ENCODE measurements around the gene PIP4K2C. TPM values are rescaled to one million over a fixed set of nuclear protein-coding genes. Genes with fewer than 3 reads are reported as not detected.

The PIP4K2C gene
- total and polyA plus RNA-seq, 7 experiments from 2014 or later, result 18.5 to 29.7 (median 21.9) TPM

GRCh38 chr12:57612711-57613426 is 21.9 kb downstream of the PIP4K2C start:
- ATAC-seq (no peak), DNase-seq (no peak)
- ChIA-PET CTCF (interaction anchor here (1.3 to 1.5 kb wide), 2 partner anchors 8 to 33 kb away, joined by 3 read pairs; no protein-coding TSS in a partner anchor), POLR2A (interaction anchor here (0.8 kb wide), 1 partner anchor 21 kb away, joined by 4 read pairs; the partner anchor contains the start of gene PIP4K2C)
- H3K9me3 Mint-ChIP-seq, result no peaks in the 10 kb centered on the region
- Histone ChIP-seq H3K4me1 (ENCODE audit: control insufficient read depth in 2 of 2, insufficient read depth in 2 of 2, low read length in 2 of 2) (peaks cover 0 to 8% of the 10 kb centered on the region in 2 donors), H3K27me3 (ENCODE audit: control insufficient read depth in 2 of 2, insufficient read depth in 2 of 2, low read length in 2 of 2) (peaks cover 0 to 6% of the 10 kb centered on the region in 2 donors), H3K9me3 (ENCODE audit: control insufficient read depth in 2 of 3, low read length in 3 of 3) (no peaks in the 10 kb centered on the region), H3K36me3 (ENCODE audit: control insufficient read depth in 2 of 3, insufficient read depth in 3 of 3, low read length in 3 of 3) (no peaks in the 10 kb centered on the region), H3K4me3 (ENCODE audit: low read length) (no peak overlapping the region), H3K27ac (ENCODE audit: low read depth, low read length) (no peak overlapping the region)
- intact Hi-C loops (cut with micrococcal nuclease), result no loop called here
- H3K36me3 Mint-ChIP-seq, result peaks cover 0 to 8% (median 0%) of the 10 kb centered on the region in 5 donors
- H3K27me3 Mint-ChIP-seq, result peaks cover 8 to 70% (median 39%) of the 10 kb centered on the region in 5 donors
- no peak overlapping the region for H3K27ac Mint-ChIP-seq
- H3K4me3 Mint-ChIP-seq, result peak overlapping the region in 7 of 10 donors; percentile 17 to 88 (median 49)
- peaks cover 0 to 13% (median 6%) of the 10 kb centered on the region in 7 donors for H3K4me1 Mint-ChIP-seq

GRCh38 chr12:57613427-57614109 is 22.6 kb downstream of the PIP4K2C start:
- peaks cover 0 to 7% (median 0%) of the 10 kb centered on the region in 5 donors for H3K36me3 Mint-ChIP-seq
- CTCF ChIA-PET, result interaction anchor here (1.5 kb wide), 1 partner anchor 33 kb away, joined by 3 read pairs; no protein-coding TSS in a partner anchor
- intact Hi-C loops (cut with micrococcal nuclease), result no loop called here
- no peak for ATAC-seq
- H3K4me3 ChIP-seq (ENCODE audit: low read length), result no peak overlapping the region
- peaks cover 0 to 13% (median 6%) of the 10 kb centered on the region in 7 donors for H3K4me1 Mint-ChIP-seq
- H3K4me1 ChIP-seq (ENCODE audit: control insufficient read depth in 2 of 2, insufficient read depth in 2 of 2, low read length in 2 of 2), result peaks cover 0 to 8% of the 10 kb centered on the region in 2 donors
- no peaks in the 10 kb centered on the region for H3K36me3 ChIP-seq (ENCODE audit: control insufficient read depth in 2 of 3, insufficient read depth in 3 of 3, low read length in 3 of 3)
- H3K27me3 Mint-ChIP-seq, result peaks cover 12 to 77% (median 43%) of the 10 kb centered on the region in 5 donors
- no peak for DNase-seq
- H3K4me3 Mint-ChIP-seq, result no peak overlapping the region
- H3K27ac Mint-ChIP-seq, result no peak overlapping the region
- H3K27ac ChIP-seq (ENCODE audit: low read depth, low read length), result no peak overlapping the region
- no peaks in the 10 kb centered on the region for H3K9me3 ChIP-seq (ENCODE audit: control insufficient read depth in 2 of 3, low read length in 3 of 3)
- POLR2A ChIA-PET, result interaction anchor here (0.6 to 0.9 kb wide), 2 partner anchors 22 to 235 kb away, joined by 3 read pairs; partner anchors contain the start of gene PIP4K2C
- H3K27me3 ChIP-seq (ENCODE audit: control insufficient read depth in 2 of 2, insufficient read depth in 2 of 2, low read length in 2 of 2), result peaks cover 0 to 8% of the 10 kb centered on the region in 2 donors
- H3K9me3 Mint-ChIP-seq, result no peaks in the 10 kb centered on the region

- CTCF ChIA-PET, result interaction anchor here (1.1 kb wide), 1 partner anchor 31 kb away, joined by 4 read pairs; no protein-coding TSS in a partner anchor
- ATAC-seq (no peak), DNase-seq (no peak)
- Mint-ChIP-seq H3K4me3 (peak overlapping the region in 1 of 10 donors; percentile 56), H3K27me3 (peaks cover 20 to 85% (median 50%) of the 10 kb centered on the region in 5 donors), H3K9me3 (no peaks in the 10 kb centered on the region), H3K4me1 (peaks cover 6 to 19% (median 13%) of the 10 kb centered on the region in 7 donors), H3K36me3 (peaks cover 0 to 3% (median 0%) of the 10 kb centered on the region in 5 donors), H3K27ac (no peak overlapping the region)
- H3K27ac ChIP-seq (ENCODE audit: low read depth, low read length), result no peak overlapping the region
- no peaks in the 10 kb centered on the region for H3K36me3 ChIP-seq (ENCODE audit: control insufficient read depth in 2 of 3, insufficient read depth in 3 of 3, low read length in 3 of 3)
- H3K27me3 ChIP-seq (ENCODE audit: control insufficient read depth in 2 of 2, insufficient read depth in 2 of 2, low read length in 2 of 2), result peaks cover 0 to 8% of the 10 kb centered on the region in 2 donors
- H3K4me3 ChIP-seq (ENCODE audit: low read length), result no peak overlapping the region
- no peaks in the 10 kb centered on the region for H3K9me3 ChIP-seq (ENCODE audit: control insufficient read depth in 2 of 3, low read length in 3 of 3)
- POLR2A ChIA-PET, result interaction anchor here (0.5 to 1.6 kb wide), 3 partner anchors 22 to 47 kb away, joined by 3 to 4 read pairs (median 3); partner anchors contain the start of gene PIP4K2C
- peaks cover 2 to 10% of the 10 kb centered on the region in 2 donors for H3K4me1 ChIP-seq (ENCODE audit: control insufficient read depth in 2 of 2, insufficient read depth in 2 of 2, low read length in 2 of 2)
- intact Hi-C loops (cut with micrococcal nuclease), result no loop called here
These were observed 23.4 kb downstream of the PIP4K2C start for GRCh38 chr12:57614178-57614947.

GRCh38 chr12:57614948-57615500 is 24.0 kb downstream of the PIP4K2C start:
- H3K4me3 Mint-ChIP-seq, result peak overlapping the region in 1 of 10 donors; percentile 56
- peaks cover 1 to 11% of the 10 kb centered on the region in 2 donors for H3K27me3 ChIP-seq (ENCODE audit: control insufficient read depth in 2 of 2, insufficient read depth in 2 of 2, low read length in 2 of 2)

GRCh38 chr12:57615637-57616036 is 24.6 kb downstream of the PIP4K2C start:
- Histone ChIP-seq H3K4me3 (ENCODE audit: low read length) (no peak overlapping the region), H3K9me3 (ENCODE audit: control insufficient read depth in 2 of 3, low read length in 3 of 3) (no peaks in the 10 kb centered on the region), H3K27ac (ENCODE audit: low read depth, low read length) (no peak overlapping the region), H3K4me1 (ENCODE audit: control insufficient read depth in 2 of 2, insufficient read depth in 2 of 2, low read length in 2 of 2) (peaks cover 9 to 18% of the 10 kb centered on the region in 2 donors), H3K36me3 (ENCODE audit: control insufficient read depth in 2 of 3, insufficient read depth in 3 of 3, low read length in 3 of 3) (no peaks in the 10 kb centered on the region), H3K27me3 (ENCODE audit: control insufficient read depth in 2 of 2, insufficient read depth in 2 of 2, low read length in 2 of 2) (peaks cover 6 to 17% of the 10 kb centered on the region in 2 donors)
- H3K27ac Mint-ChIP-seq, result no peak overlapping the region
- no peak for DNase-seq
- ATAC-seq, result no peak
- ChIA-PET CTCF (interaction anchor here (1.9 kb wide), 1 partner anchor 35 kb away, joined by 5 read pairs; no protein-coding TSS in a partner anchor), POLR2A (interaction anchor here (1.6 kb wide), 1 partner anchor 23 kb away, joined by 4 read pairs; no protein-coding TSS in a partner anchor)
- peaks cover 9 to 23% (median 15%) of the 10 kb centered on the region in 7 donors for H3K4me1 Mint-ChIP-seq
- H3K4me3 Mint-ChIP-seq, result peak overlapping the region in 1 of 10 donors; percentile 7
- H3K27me3 Mint-ChIP-seq, result peaks cover 27 to 89% (median 51%) of the 10 kb centered on the region in 5 donors
- H3K36me3 Mint-ChIP-seq, result no peaks in the 10 kb centered on the region
- no peaks in the 10 kb centered on the region for H3K9me3 Mint-ChIP-seq
- intact Hi-C loops (cut with micrococcal nuclease), result no loop called here

More at GRCh38 chr12:57614948-57615500, 24.0 kb downstream of the PIP4K2C start:
- Mint-ChIP-seq H3K4me1 (peaks cover 8 to 22% (median 15%) of the 10 kb centered on the region in 7 donors), H3K27me3 (peaks cover 21 to 89% (median 49%) of the 10 kb centered on the region in 5 donors), H3K36me3 (no peaks in the 10 kb centered on the region), H3K9me3 (no peaks in the 10 kb centered on the region), H3K27ac (no peak overlapping the region)
- ChIA-PET CTCF (interaction anchor here (1.1 kb wide), 1 partner anchor 31 kb away, joined by 4 read pairs; no protein-coding TSS in a partner anchor), POLR2A (interaction anchor here (0.5 to 1.6 kb wide), 2 partner anchors 22 to 46 kb away, joined by 3 to 4 read pairs; no protein-coding TSS in a partner anchor)
- intact Hi-C loops (cut with micrococcal nuclease), result no loop called here
- Histone ChIP-seq H3K36me3 (ENCODE audit: control insufficient read depth in 2 of 3, insufficient read depth in 3 of 3, low read length in 3 of 3) (no peaks in the 10 kb centered on the region), H3K27ac (ENCODE audit: low read depth, low read length) (no peak overlapping the region), H3K4me1 (ENCODE audit: control insufficient read depth in 2 of 2, insufficient read depth in 2 of 2, low read length in 2 of 2) (peaks cover 4 to 16% of the 10 kb centered on the region in 2 donors), H3K9me3 (ENCODE audit: control insufficient read depth in 2 of 3, low read length in 3 of 3) (no peaks in the 10 kb centered on the region), H3K4me3 (ENCODE audit: low read length) (no peak overlapping the region)
- no peak for DNase-seq
- no peak for ATAC-seq
